Measurements from ENCODE around the gene MAPK14. TPM values are rescaled to one million over a fixed set of nuclear protein-coding genes. Genes with fewer than 3 reads are reported as not detected.

Gene MAPK14
- total RNA-seq, 3 donors from 2014 or later (not counting 1 experiment from before 2014, with no cell fraction given) = 68.0 to 106 (median 84.5) TPM

- H3K4me1 ChIP-seq (ENCODE audit: control insufficient read depth, insufficient read depth, low read length) = peaks cover 49% of the 10 kb centered on the region
- no peaks in the 10 kb centered on the region for H3K27me3 Mint-ChIP-seq (ENCODE audit: low read depth in 2 of 2)
- H3K9me3 ChIP-seq (ENCODE audit: control insufficient read depth, insufficient read depth, low read length) = no peaks in the 10 kb centered on the region
- H3K27ac ChIP-seq (ENCODE audit: low read length) = peak overlapping the region; percentile 90
- peak overlapping the region; percentile 50 for H3K4me3 Mint-ChIP-seq
- peak overlapping the region; percentile 85 to 93 for H3K27ac Mint-ChIP-seq
- H3K36me3 ChIP-seq (ENCODE audit: control insufficient read depth, insufficient read depth, low read length) = peaks cover 19% of the 10 kb centered on the region
- no peaks in the 10 kb centered on the region for H3K36me3 Mint-ChIP-seq
- TF ChIP-seq CTCF (IDR thresholded peaks at IDR 0.05) = no peak
- intact Hi-C loops (cut with micrococcal nuclease) = no loop called here
- no peaks in the 10 kb centered on the region for H3K27me3 ChIP-seq (ENCODE audit: control insufficient read depth, insufficient read depth, low read length)
- H3K4me1 Mint-ChIP-seq = peaks cover 30 to 65% of the 10 kb centered on the region in 2 donors
- H3K4me3 ChIP-seq (ENCODE audit: low read length) = peak overlapping the region; percentile 61
- no peak for DNase-seq
- no peak for ATAC-seq
- no peaks in the 10 kb centered on the region for H3K9me3 Mint-ChIP-seq
- 94% methylated on average over 5 of the region's 5 CpGs for WGBS (ENCODE audit: insufficient coverage)
Measured at GRCh38 chr6:36132246-36132895, 104.8 kb downstream of the MAPK14 start.

- H3K9me3 Mint-ChIP-seq = no peaks in the 10 kb centered on the region
- intact Hi-C loops (cut with micrococcal nuclease) = no loop called here
- no peak for ATAC-seq
- DNase-seq = no peak
- H3K36me3 Mint-ChIP-seq = no peaks in the 10 kb centered on the region
- peaks cover 30 to 57% of the 10 kb centered on the region in 2 donors for H3K4me1 Mint-ChIP-seq
- no peaks in the 10 kb centered on the region for H3K27me3 ChIP-seq (ENCODE audit: control insufficient read depth, insufficient read depth, low read length)
- H3K4me3 Mint-ChIP-seq = no peak overlapping the region
- no peak for TF ChIP-seq CTCF (IDR thresholded peaks at IDR 0.05)
- H3K36me3 ChIP-seq (ENCODE audit: control insufficient read depth, insufficient read depth, low read length) = peaks cover 23% of the 10 kb centered on the region
- peak overlapping the region; percentile 61 to 85 for H3K27ac Mint-ChIP-seq
- H3K4me1 ChIP-seq (ENCODE audit: control insufficient read depth, insufficient read depth, low read length) = peaks cover 41% of the 10 kb centered on the region
- WGBS (ENCODE audit: insufficient coverage) = 92% methylated on average over 4 of the region's 4 CpGs
- no peak overlapping the region for H3K27ac ChIP-seq (ENCODE audit: low read length)
- H3K4me3 ChIP-seq (ENCODE audit: low read length) = no peak overlapping the region
- no peaks in the 10 kb centered on the region for H3K27me3 Mint-ChIP-seq (ENCODE audit: low read depth in 2 of 2)
- no peaks in the 10 kb centered on the region for H3K9me3 ChIP-seq (ENCODE audit: control insufficient read depth, insufficient read depth, low read length)
Measured at GRCh38 chr6:36133148-36133547, 105.5 kb downstream of the MAPK14 start.

GRCh38 chr6:36133912-36134311, 106.3 kb downstream of the MAPK14 start:
- H3K4me3 ChIP-seq (ENCODE audit: low read length) = no peak overlapping the region
- no peak overlapping the region for H3K4me3 Mint-ChIP-seq
- no peaks in the 10 kb centered on the region for H3K36me3 Mint-ChIP-seq
- peaks cover 30 to 50% of the 10 kb centered on the region in 2 donors for H3K4me1 Mint-ChIP-seq
- H3K27me3 ChIP-seq (ENCODE audit: control insufficient read depth, insufficient read depth, low read length) = no peaks in the 10 kb centered on the region
- H3K9me3 ChIP-seq (ENCODE audit: control insufficient read depth, insufficient read depth, low read length) = no peaks in the 10 kb centered on the region
- 93% methylated on average over 4 of the region's 4 CpGs for whole genome bisulfite sequencing (ENCODE audit: insufficient coverage)
- intact Hi-C loops (cut with micrococcal nuclease) = no loop called here
- TF ChIP-seq CTCF (IDR thresholded peaks at IDR 0.05) = no peak
- no peak for DNase-seq
- no peak overlapping the region for H3K27ac ChIP-seq (ENCODE audit: low read length)
- no peak for ATAC-seq
- H3K4me1 ChIP-seq (ENCODE audit: control insufficient read depth, insufficient read depth, low read length) = peaks cover 34% of the 10 kb centered on the region
- no peaks in the 10 kb centered on the region for H3K27me3 Mint-ChIP-seq (ENCODE audit: low read depth in 2 of 2)
- peaks cover 30% of the 10 kb centered on the region for H3K36me3 ChIP-seq (ENCODE audit: control insufficient read depth, insufficient read depth, low read length)
- H3K9me3 Mint-ChIP-seq = no peaks in the 10 kb centered on the region
- peak overlapping the region in 1 of 2 donors; percentile 61 for H3K27ac Mint-ChIP-seq

Measured in natural killer cell (primary cell).